HG03571 (cell line): ENCODE results near the gene STXBP6.

Source experiments
- ATAC-seq: cut with Tn5 transposase; IDR thresholded peaks from one replicate; pipeline ENCODE4 v1.9.1; 2021; ENCODE audit not compliant: unreplicated experiment

STXBP6 gene

GRCh38 chr14:25019892-25020291 is 30.1 kb downstream of the STXBP6 start:
- ATAC-seq: no peak

- no peak for ATAC-seq
Observed at GRCh38 chr14:25017562-25017961, 32.4 kb downstream of the STXBP6 start.

- no peak for ATAC-seq
Observed at GRCh38 chr14:25015761-25016160, 34.2 kb downstream of the STXBP6 start.

- no peak for ATAC-seq
Observed at GRCh38 chr14:25014440-25014839, 35.5 kb downstream of the STXBP6 start.

- ATAC-seq: no peak
Observed at GRCh38 chr14:25011095-25011494, 38.9 kb downstream of the STXBP6 start.

GRCh38 chr14:25010471-25010870 is 39.5 kb downstream of the STXBP6 start:
- ATAC-seq: no peak

GRCh38 chr14:25009891-25010290 is 40.1 kb downstream of the STXBP6 start:
- ATAC-seq: no peak

- ATAC-seq: no peak
Observed at GRCh38 chr14:25007832-25008231, 42.1 kb downstream of the STXBP6 start.

GRCh38 chr14:25006961-25007795 is 42.8 kb downstream of the STXBP6 start:
- no peak for ATAC-seq

GRCh38 chr14:25006031-25006430 is 43.9 kb downstream of the STXBP6 start:
- ATAC-seq: no peak

GRCh38 chr14:25004389-25004809 is 45.5 kb downstream of the STXBP6 start:
- no peak for ATAC-seq

- no peak for ATAC-seq
Observed at GRCh38 chr14:25003537-25003936, 46.4 kb downstream of the STXBP6 start.

- ATAC-seq: no peak
Observed at GRCh38 chr14:25001601-25002000, 48.3 kb downstream of the STXBP6 start.

- no peak for ATAC-seq
Observed at GRCh38 chr14:25001156-25001555, 48.8 kb downstream of the STXBP6 start.

GRCh38 chr14:24999157-24999556 is 50.8 kb downstream of the STXBP6 start:
- no peak for ATAC-seq

- ATAC-seq: no peak
Observed at GRCh38 chr14:24996930-24997725, 52.8 kb downstream of the STXBP6 start.

- ATAC-seq: no peak
Observed at GRCh38 chr14:24995016-24995415, 54.9 kb downstream of the STXBP6 start.

- no peak for ATAC-seq
Observed at GRCh38 chr14:24993631-24994030, 56.3 kb downstream of the STXBP6 start.

- no peak for ATAC-seq
Observed at GRCh38 chr14:24992624-24993360, 57.2 kb downstream of the STXBP6 start.

- no peak for ATAC-seq
Observed at GRCh38 chr14:24991821-24992220, 58.1 kb downstream of the STXBP6 start.

GRCh38 chr14:24991288-24991687 is 58.7 kb downstream of the STXBP6 start:
- no peak for ATAC-seq
